Epithelial cell of prostate (primary cell): Measurements from ENCODE around the gene PNN.
A peak's percentile ranks its signal among the peaks of the same experiment; 100 is the strongest.
"Not testable (repeated sequence)": the region's sequence is repeated elsewhere in the genome, so short reads cannot be mapped to it uniquely, and the experiment has no call there.

Source experiments
- DNase-seq: peaks from one replicate; pipeline ENCODE4 v3.0.0-alpha.2; 2011; ENCODE audit warnings: low read depth, low spot score
- H3K27ac ChIP-seq: fragments of 450-650 bp; 2 replicates; pipeline ENCODE4 v1.5.1; 2017; ENCODE audit warnings: mild to moderate bottlenecking

PNN gene

GRCh38 chr14:39180553-39180952 is 5.5 kb downstream of the PNN start:
- no peak overlapping the region for H3K27ac ChIP-seq
- no peak for DNase-seq

GRCh38 chr14:39181026-39181692 is 6.1 kb downstream of the PNN start:
- no peak for DNase-seq
- no peak overlapping the region for H3K27ac ChIP-seq

GRCh38 chr14:39181693-39182047 is 6.6 kb downstream of the PNN start:
- no peak overlapping the region for H3K27ac ChIP-seq
- no peak for DNase-seq

- no peak for DNase-seq
- H3K27ac ChIP-seq, result no peak overlapping the region
Measured at GRCh38 chr14:39182770-39183684, 8.0 kb downstream of the PNN start.

- DNase-seq, H3K27ac ChIP-seq: not testable (repeated sequence)
Measured at GRCh38 chr14:39183685-39184003, 8.6 kb downstream of the PNN start.

GRCh38 chr14:39184628-39185255 is 9.7 kb downstream of the PNN start:
- no peak for DNase-seq
- no peak overlapping the region for H3K27ac ChIP-seq

GRCh38 chr14:39185256-39186049 is 10.4 kb downstream of the PNN start:
- no peak overlapping the region for H3K27ac ChIP-seq
- DNase-seq, result no peak

- no peak for DNase-seq
Measured at GRCh38 chr14:39186941-39187525, 12.0 kb downstream of the PNN start.

GRCh38 chr14:39203659-39204606 is 28.9 kb downstream of the PNN start:
- no peak overlapping the region for H3K27ac ChIP-seq
- DNase-seq, result peak; percentile 43

More at GRCh38 chr14:39186941-39187525, 12.0 kb downstream of the PNN start:
- no peak overlapping the region for H3K27ac ChIP-seq

GRCh38 chr14:39207430-39207829 is 32.4 kb downstream of the PNN start:
- H3K27ac ChIP-seq, DNase-seq: not testable (repeated sequence)

- no peak overlapping the region for H3K27ac ChIP-seq
- DNase-seq, result no peak
Measured at GRCh38 chr14:39211109-39211741, 36.2 kb downstream of the PNN start.

- DNase-seq, result no peak
- no peak overlapping the region for H3K27ac ChIP-seq
Measured at GRCh38 chr14:39212034-39212433, 37.0 kb downstream of the PNN start.

GRCh38 chr14:39212693-39213092 is 37.6 kb downstream of the PNN start:
- no peak for DNase-seq
- H3K27ac ChIP-seq, result no peak overlapping the region

GRCh38 chr14:39217214-39217879 is 42.3 kb downstream of the PNN start:
- peak; percentile 43 for DNase-seq
- H3K27ac ChIP-seq, result peak overlapping the region; percentile 44

- DNase-seq, result peak; percentile 59
- peak overlapping the region; percentile 44 for H3K27ac ChIP-seq
Measured at GRCh38 chr14:39218171-39218769, 43.2 kb downstream of the PNN start.

- DNase-seq, result no peak
Measured at GRCh38 chr14:39219075-39219499, 44.0 kb downstream of the PNN start.

GRCh38 chr14:39220473-39220872 is 45.4 kb downstream of the PNN start:
- not testable (repeated sequence) for H3K27ac ChIP-seq, DNase-seq

More at GRCh38 chr14:39219075-39219499, 44.0 kb downstream of the PNN start:
- peak overlapping the region; percentile 44 for H3K27ac ChIP-seq
